RWPE2 (cell line): ENCODE data around the gene NSMF.

ENCODE experiments used
- ATAC-seq: fragments of 200-7000 bp; cut with Tn5 transposase; 3 replicates; pipeline ENCODE4 v1.9.1; 2021; ENCODE audit warnings: low read depth
- DNase-seq: peaks from one replicate; pipeline ENCODE4 v3.0.0-alpha.2; 2020; ENCODE audit warnings: low spot score
- H3K27ac ChIP-seq: fragments of 450-650 bp; 2 replicates; pipeline ENCODE4 v1.5.1; 2017; ENCODE audit warnings: mild to moderate bottlenecking; ENCODE audit not compliant: poor library complexity, severe bottlenecking
- H3K27me3 ChIP-seq: fragments of 250-450 bp; sonication (Bioruptor Pico); 2 replicates; pipeline ENCODE4 v1.5.1; 2021; ENCODE audit warnings: mild to moderate bottlenecking, moderate library complexity; ENCODE audit not compliant: insufficient read depth, poor library complexity, severe bottlenecking
- H3K36me3 ChIP-seq: fragments of 250-450 bp; sonication (Bioruptor Pico); 2 replicates; pipeline ENCODE4 v1.5.1; 2020; ENCODE audit warnings: low read depth, mild to moderate bottlenecking, moderate library complexity
- H3K4me1 ChIP-seq: fragments of 250-450 bp; sonication (Bioruptor Pico); 2 replicates; pipeline ENCODE4 v1.5.1; 2021; ENCODE audit warnings: mild to moderate bottlenecking, moderate library complexity; ENCODE audit not compliant: insufficient read depth, poor library complexity, severe bottlenecking
- H3K4me3 ChIP-seq: fragments of 250-450 bp; sonication (Bioruptor Pico); 2 replicates; pipeline ENCODE4 v1.5.1; 2021; ENCODE audit warnings: mild to moderate bottlenecking, moderate library complexity; ENCODE audit not compliant: severe bottlenecking
- H3K9me3 ChIP-seq: fragments of 250-450 bp; sonication (Bioruptor Pico); 2 replicates; pipeline ENCODE4 v1.5.1; 2021; ENCODE audit warnings: mild to moderate bottlenecking, moderate library complexity; ENCODE audit not compliant: severe bottlenecking
- CTCF ChIP-seq: fragments of 450-650 bp; IDR thresholded peaks from one replicate; pipeline ENCODE4 v1.5.1; 2017; ENCODE audit warnings: mild to moderate bottlenecking, moderate library complexity; ENCODE audit not compliant: poor library complexity, severe bottlenecking

Gene NSMF

GRCh38 chr9:137421838-137422603 is 37.1 kb downstream of the NSMF start:
- H3K4me3 ChIP-seq = peak overlapping the region; percentile 98
- H3K36me3 ChIP-seq = 0 out of 2 replicates have a peak, but pooled peaks cover 5% of the 10 kb centered on the region
- H3K27ac ChIP-seq = peak overlapping the region; percentile 61
- ATAC-seq (no peak), DNase-seq (no peak)
- TF ChIP-seq CTCF = no peak
- H3K27me3 ChIP-seq = no peaks in the 10 kb centered on the region
- peaks cover 19% of the 10 kb centered on the region for H3K4me1 ChIP-seq
- H3K9me3 ChIP-seq = no peaks in the 10 kb centered on the region

- H3K27ac ChIP-seq = no peak overlapping the region
- H3K4me3 ChIP-seq = peak overlapping the region; percentile 8
- H3K36me3 ChIP-seq = 0 out of 2 replicates have a peak, but pooled peaks cover 5% of the 10 kb centered on the region
- no peaks in the 10 kb centered on the region for H3K9me3 ChIP-seq
- peaks cover 12% of the 10 kb centered on the region for H3K4me1 ChIP-seq
- H3K27me3 ChIP-seq = no peaks in the 10 kb centered on the region
- DNase-seq = peak; percentile 65
- peak; percentile 22; the same call in 1 of the 3 replicates for ATAC-seq
- TF ChIP-seq CTCF = no peak
Observed at GRCh38 chr9:137417161-137418021, 41.7 kb downstream of the NSMF start.

GRCh38 chr9:137416563-137417151 is 42.5 kb downstream of the NSMF start:
- Histone ChIP-seq H3K4me1 (peaks cover 19% of the 10 kb centered on the region), H3K4me3 (no peak overlapping the region), H3K9me3 (no peaks in the 10 kb centered on the region), H3K36me3 (0 out of 2 replicates have a peak, but pooled peaks cover 5% of the 10 kb centered on the region), H3K27ac (no peak overlapping the region), H3K27me3 (no peaks in the 10 kb centered on the region)
- no peak for TF ChIP-seq CTCF
- ATAC-seq = no peak
- no peak for DNase-seq

GRCh38 chr9:137416006-137416562 is 43.0 kb downstream of the NSMF start:
- Histone ChIP-seq H3K36me3 (0 out of 2 replicates have a peak, but pooled peaks cover 5% of the 10 kb centered on the region), H3K4me3 (no peak overlapping the region), H3K27ac (no peak overlapping the region), H3K9me3 (no peaks in the 10 kb centered on the region), H3K4me1 (peaks cover 22% of the 10 kb centered on the region), H3K27me3 (no peaks in the 10 kb centered on the region)
- ATAC-seq (no peak), DNase-seq (no peak)
- no peak for TF ChIP-seq CTCF
